Measurements from ENCODE around the gene TNS4. TPM values are rescaled to one million over a fixed set of nuclear protein-coding genes. Genes with fewer than 3 reads are reported as not detected.

TNS4 gene
- total RNA-seq, 4 donors from 2014 or later, result 730 to 1,745 (median 1,078) TPM

DNA sequence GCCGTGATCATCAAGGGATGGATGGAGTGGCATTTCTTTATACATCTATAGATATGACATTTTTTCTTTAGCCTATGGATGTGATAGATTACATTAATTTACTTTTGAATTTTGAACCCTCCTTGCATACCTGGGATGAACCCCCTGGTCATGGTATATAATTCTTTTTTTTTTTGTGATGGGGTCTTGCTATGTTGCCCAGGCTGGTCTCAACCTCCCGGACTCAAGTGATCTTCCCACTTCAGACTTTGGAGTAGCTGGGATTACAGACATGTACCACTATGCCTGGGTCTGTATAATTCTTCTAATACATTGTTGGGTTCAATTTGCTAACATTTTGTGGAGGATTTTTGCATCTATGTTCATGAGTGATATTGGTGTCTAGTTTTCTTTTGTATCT lies 1.7 kb upstream of the TNS4 start:
- Histone ChIP-seq H3K4me1 (peaks cover 27% of the 10 kb centered on the region), H3K27me3 (no peaks in the 10 kb centered on the region), H3K27ac (no peak overlapping the region), H3K9me3 (no peaks in the 10 kb centered on the region), H3K36me3 (no peaks in the 10 kb centered on the region), H3K4me3 (no peak overlapping the region)
- 100% methylated on average over 2 of the region's 2 CpGs for WGBS
- TF ChIP-seq, protein P1, sequence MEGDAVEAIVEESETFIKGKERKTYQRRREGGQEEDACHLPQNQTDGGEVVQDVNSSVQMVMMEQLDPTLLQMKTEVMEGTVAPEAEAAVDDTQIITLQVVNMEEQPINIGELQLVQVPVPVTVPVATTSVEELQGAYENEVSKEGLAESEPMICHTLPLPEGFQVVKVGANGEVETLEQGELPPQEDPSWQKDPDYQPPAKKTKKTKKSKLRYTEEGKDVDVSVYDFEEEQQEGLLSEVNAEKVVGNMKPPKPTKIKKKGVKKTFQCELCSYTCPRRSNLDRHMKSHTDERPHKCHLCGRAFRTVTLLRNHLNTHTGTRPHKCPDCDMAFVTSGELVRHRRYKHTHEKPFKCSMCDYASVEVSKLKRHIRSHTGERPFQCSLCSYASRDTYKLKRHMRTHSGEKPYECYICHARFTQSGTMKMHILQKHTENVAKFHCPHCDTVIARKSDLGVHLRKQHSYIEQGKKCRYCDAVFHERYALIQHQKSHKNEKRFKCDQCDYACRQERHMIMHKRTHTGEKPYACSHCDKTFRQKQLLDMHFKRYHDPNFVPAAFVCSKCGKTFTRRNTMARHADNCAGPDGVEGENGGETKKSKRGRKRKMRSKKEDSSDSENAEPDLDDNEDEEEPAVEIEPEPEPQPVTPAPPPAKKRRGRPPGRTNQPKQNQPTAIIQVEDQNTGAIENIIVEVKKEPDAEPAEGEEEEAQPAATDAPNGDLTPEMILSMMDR (IDR thresholded peaks at IDR 0.05), result no peak
- TF ChIP-seq POLR2A (IDR thresholded peaks at IDR 0.05) (no peak), POLR2AphosphoS5 (IDR thresholded peaks at IDR 0.05) (no peak), EP300 (IDR thresholded peaks at IDR 0.05) (no peak)
- no peak for DNase-seq (ENCODE audit: low spot score in 2 of 2)

DNA sequence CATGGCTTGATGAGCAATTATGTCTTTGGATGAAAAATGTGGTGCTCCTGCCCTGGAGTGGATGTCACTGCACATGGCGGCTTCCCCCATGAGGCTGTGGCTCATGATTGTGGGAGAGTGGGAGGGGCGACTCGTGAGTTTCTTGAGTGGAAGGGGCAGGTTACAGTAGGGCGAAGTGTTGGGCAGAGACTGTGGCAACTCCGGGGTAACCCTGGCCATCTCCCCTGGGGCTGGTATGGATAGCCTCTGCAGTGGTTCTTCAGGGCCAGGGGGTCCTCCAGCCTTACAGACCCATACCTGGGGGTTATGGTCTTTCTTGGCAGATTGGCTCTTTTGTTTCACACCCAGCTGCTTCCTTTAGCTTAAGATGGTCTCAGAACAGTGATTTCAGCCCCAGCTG lies 1.3 kb upstream of the TNS4 start:
- H3K36me3 ChIP-seq, result no peaks in the 10 kb centered on the region
- TF ChIP-seq, protein P1 (IDR thresholded peaks at IDR 0.05), result no peak
- no peak for TF ChIP-seq POLR2A (IDR thresholded peaks at IDR 0.05)
- TF ChIP-seq EP300 (IDR thresholded peaks at IDR 0.05), result no peak
- no peak for TF ChIP-seq POLR2AphosphoS5 (IDR thresholded peaks at IDR 0.05)
- 100% methylated on average over 5 of the region's 5 CpGs for whole genome bisulfite sequencing
- H3K27ac ChIP-seq, result no peak overlapping the region
- H3K9me3 ChIP-seq, result no peaks in the 10 kb centered on the region
- DNase-seq (ENCODE audit: low spot score in 2 of 2), result peak in 1 of 2 donors; percentile 58
- no peaks in the 10 kb centered on the region for H3K27me3 ChIP-seq
- H3K4me3 ChIP-seq, result no peak overlapping the region
- H3K4me1 ChIP-seq, result peaks cover 31% of the 10 kb centered on the region

DNA sequence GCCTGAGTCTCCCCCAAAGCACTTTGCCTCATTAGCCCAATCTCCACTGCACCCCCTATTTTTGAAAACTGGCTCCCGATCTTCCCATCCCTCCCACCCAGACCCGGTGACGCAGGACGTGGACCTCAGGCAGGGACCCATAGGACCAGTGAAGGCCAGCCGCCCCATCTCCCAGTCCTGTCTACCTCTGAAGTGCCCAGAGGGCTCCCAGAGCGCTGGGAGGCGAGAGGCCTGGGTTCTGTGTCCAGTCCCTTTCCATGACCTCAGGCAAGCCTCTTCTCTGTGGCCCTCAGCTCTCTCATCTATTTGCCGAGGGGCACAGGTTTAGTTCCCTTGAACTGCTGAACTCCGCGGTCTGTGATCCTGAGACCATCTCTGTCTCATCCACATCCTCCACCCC lies 714 bp downstream of the TNS4 start:
- Histone ChIP-seq H3K27me3 (no peaks in the 10 kb centered on the region), H3K9me3 (no peaks in the 10 kb centered on the region), H3K36me3 (peaks cover 13% of the 10 kb centered on the region), H3K4me3 (peak overlapping the region; percentile 59), H3K4me1 (peaks cover 48% of the 10 kb centered on the region), H3K27ac (peak overlapping the region; percentile 91)
- TF ChIP-seq POLR2A (IDR thresholded peaks at IDR 0.05) (no peak), POLR2AphosphoS5 (IDR thresholded peaks at IDR 0.05) (no peak), EP300 (IDR thresholded peaks at IDR 0.05) (no peak)
- TF ChIP-seq, protein P1 (IDR thresholded peaks at IDR 0.05), result no peak
- peak in 1 of 2 donors; percentile 61 for DNase-seq (ENCODE audit: low spot score in 2 of 2)
- 60% methylated on average over 9 of the region's 10 CpGs for WGBS

DNA sequence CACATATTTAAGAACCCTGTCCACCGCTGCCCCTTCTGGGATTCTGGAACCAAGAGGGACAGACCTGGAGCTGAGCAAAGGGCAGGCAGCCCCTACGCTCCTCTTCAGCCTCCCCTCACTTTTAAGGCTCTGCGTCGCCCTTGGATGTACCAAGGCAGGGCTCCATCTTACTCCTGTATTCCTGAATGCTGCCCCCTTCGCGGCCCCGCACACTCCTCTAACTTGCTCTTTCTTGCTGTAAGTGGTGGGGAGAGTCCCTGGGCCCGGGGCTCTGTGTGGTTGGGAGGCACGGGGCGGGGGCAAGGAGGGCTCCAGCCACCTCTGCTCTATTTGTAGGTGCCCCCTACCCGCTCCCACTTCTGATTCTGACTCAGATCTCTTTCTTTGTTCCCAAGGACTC lies 1.2 kb downstream of the TNS4 start:
- 57% methylated on average over 11 of the region's 11 CpGs for WGBS
- Histone ChIP-seq H3K27ac (peak overlapping the region; percentile 91), H3K4me1 (peaks cover 52% of the 10 kb centered on the region), H3K4me3 (peak overlapping the region; percentile 59), H3K9me3 (no peaks in the 10 kb centered on the region), H3K36me3 (peaks cover 13% of the 10 kb centered on the region), H3K27me3 (no peaks in the 10 kb centered on the region)
- TF ChIP-seq EP300 (IDR thresholded peaks at IDR 0.05) (no peak), POLR2AphosphoS5 (IDR thresholded peaks at IDR 0.05) (no peak)
- peak in 1 of 2 donors; percentile 66 for DNase-seq (ENCODE audit: low spot score in 2 of 2)

DNA sequence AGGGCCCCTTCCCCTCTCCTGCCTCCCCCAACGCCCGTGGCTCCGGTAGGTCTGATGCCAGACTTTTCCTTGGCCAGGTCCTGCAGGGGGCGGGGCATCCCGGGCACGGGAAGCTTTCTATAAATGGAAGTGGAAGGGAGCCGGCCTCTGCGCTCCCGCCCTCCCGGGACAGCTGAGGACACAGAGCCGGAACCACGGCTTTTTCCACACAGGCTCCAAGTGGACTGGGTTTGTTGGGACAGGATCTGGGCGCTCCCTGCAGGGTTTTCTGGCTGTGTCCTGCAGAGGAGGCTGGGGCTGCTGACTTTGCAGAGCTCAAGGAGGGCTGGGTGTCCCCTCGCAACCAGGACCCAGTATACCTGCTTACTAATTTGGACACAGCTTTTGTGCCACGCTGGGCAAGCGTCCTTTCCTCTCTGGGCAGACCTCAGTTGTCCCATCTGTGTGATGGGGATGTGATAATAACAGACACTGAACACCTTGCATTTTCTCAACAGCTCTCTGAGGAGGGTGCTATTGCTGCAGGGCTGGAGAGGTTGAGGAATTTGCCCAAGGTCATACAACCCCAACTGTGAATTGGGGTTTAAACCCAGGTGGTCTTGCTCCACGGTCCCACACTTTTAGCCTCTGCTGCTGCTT lies 1.8 kb downstream of the TNS4 start:
- H3K4me1 ChIP-seq, result peaks cover 52% of the 10 kb centered on the region
- peak; percentile 88 to 93 for DNase-seq (ENCODE audit: low spot score in 2 of 2)
- no peaks in the 10 kb centered on the region for H3K27me3 ChIP-seq
- 25% methylated on average over 4 of the region's 17 CpGs for WGBS
- H3K4me3 ChIP-seq, result peak overlapping the region; percentile 59
- peak overlapping the region; percentile 91 for H3K27ac ChIP-seq
- H3K36me3 ChIP-seq, result peaks cover 13% of the 10 kb centered on the region
- H3K9me3 ChIP-seq, result no peaks in the 10 kb centered on the region
- TF ChIP-seq POLR2A (IDR thresholded peaks at IDR 0.05) (no peak), POLR2AphosphoS5 (IDR thresholded peaks at IDR 0.05) (peak in 2 of 3 donors; percentile 5 to 17), EP300 (IDR thresholded peaks at IDR 0.05) (no peak)
- TF ChIP-seq, protein P1 (IDR thresholded peaks at IDR 0.05), result peak in 1 of 2 donors; percentile 10

All from suprapubic skin (tissue), 4 donors.